GM13977 (cell line): Measurements from ENCODE around the gene TKT.
"Not testable (repeated sequence)": the region's sequence is repeated elsewhere in the genome, so short reads cannot be mapped to it uniquely, and the experiment has no call there.

Experiments
- DNase-seq: peaks from one replicate; pipeline ENCODE4 v3.0.0; 2012; ENCODE audit warnings: low spot score
- in situ Hi-C: fragments of 300-500 bp; cut with MboI; formaldehyde crosslinking; loops from one replicate; pipeline ENCODE4 v1.12.0; 2022; ENCODE audit warnings: low sequenced_read_pairs, low pct_unique_long_range_greater_than_20kb, mixed read lengths, inconsistent platforms; ENCODE audit not compliant: unreplicated experiment
- TF ChIP-seq, protein P1 (sequence below): IDR thresholded peaks from 2 replicates; pipeline ENCODE4 v1.5.1; 2012; ENCODE audit warnings: mild to moderate bottlenecking, control low read depth; ENCODE audit not compliant: insufficient read depth; ENCODE audit errors: extremely low read depth, missing control alignments

The TKT gene

DNA sequence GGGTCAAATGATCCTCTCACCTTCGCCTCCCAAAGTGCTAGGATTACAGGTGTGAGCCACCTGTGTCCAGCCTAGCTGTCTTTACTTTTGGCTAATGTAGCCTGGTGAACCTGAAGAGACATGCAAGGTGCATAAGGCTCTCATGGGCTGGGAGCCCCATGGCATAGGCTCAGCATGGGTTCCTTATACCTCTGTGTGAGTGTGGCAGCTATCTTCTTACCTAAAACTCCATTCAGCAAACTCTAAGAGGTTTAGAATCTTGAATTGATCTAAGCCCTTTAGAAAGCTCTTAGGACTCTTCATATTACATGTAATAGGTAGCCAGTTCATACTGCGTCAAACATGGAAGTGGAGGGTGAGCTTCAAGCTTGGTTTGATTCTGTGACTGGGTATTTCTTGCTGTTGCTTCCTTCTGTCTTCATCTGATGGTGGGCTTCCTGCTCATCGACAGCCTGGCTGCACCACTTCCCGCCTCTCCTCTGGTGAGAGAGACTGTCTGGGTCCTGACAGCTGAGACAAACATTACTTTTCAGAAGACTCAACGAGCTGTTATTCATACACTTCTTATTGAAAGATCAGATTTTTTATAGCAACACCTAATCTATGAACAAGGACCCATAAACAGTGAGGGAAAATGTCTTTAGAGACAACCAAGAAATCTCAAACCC, 19.2 kb upstream of the TKT start:
- in situ Hi-C loops: no loop called here
- TF ChIP-seq, protein P1, sequence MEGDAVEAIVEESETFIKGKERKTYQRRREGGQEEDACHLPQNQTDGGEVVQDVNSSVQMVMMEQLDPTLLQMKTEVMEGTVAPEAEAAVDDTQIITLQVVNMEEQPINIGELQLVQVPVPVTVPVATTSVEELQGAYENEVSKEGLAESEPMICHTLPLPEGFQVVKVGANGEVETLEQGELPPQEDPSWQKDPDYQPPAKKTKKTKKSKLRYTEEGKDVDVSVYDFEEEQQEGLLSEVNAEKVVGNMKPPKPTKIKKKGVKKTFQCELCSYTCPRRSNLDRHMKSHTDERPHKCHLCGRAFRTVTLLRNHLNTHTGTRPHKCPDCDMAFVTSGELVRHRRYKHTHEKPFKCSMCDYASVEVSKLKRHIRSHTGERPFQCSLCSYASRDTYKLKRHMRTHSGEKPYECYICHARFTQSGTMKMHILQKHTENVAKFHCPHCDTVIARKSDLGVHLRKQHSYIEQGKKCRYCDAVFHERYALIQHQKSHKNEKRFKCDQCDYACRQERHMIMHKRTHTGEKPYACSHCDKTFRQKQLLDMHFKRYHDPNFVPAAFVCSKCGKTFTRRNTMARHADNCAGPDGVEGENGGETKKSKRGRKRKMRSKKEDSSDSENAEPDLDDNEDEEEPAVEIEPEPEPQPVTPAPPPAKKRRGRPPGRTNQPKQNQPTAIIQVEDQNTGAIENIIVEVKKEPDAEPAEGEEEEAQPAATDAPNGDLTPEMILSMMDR: no peak
- DNase-seq: no peak

DNA sequence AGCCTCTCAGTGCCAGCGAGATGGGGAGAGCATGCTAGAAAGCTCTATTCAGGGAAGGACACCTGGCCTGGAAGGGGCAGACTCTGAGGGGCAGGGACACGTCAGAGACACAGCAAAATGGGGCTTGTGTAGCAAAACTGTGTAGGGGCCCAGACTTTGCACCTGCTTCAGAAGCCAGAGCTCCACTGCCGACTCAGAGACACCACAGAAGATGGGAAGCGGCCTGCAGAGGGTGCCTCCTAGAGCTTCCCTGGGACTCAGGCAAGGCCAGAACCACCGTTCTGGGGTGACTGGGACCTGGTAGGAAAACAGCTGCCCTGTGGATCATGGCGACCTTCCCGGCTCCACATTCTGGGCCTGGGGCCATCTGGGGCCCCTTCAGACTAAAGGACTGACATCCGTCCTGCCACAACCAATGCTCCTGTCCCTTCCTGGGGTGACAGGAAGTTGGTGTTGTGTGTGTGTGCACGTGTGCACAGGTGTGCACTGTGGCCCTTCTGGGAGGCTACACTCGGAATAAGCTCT, 17.4 kb upstream of the TKT start:
- TF ChIP-seq, protein P1: no peak
- DNase-seq: no peak
- in situ Hi-C loops: no loop called here

DNA sequence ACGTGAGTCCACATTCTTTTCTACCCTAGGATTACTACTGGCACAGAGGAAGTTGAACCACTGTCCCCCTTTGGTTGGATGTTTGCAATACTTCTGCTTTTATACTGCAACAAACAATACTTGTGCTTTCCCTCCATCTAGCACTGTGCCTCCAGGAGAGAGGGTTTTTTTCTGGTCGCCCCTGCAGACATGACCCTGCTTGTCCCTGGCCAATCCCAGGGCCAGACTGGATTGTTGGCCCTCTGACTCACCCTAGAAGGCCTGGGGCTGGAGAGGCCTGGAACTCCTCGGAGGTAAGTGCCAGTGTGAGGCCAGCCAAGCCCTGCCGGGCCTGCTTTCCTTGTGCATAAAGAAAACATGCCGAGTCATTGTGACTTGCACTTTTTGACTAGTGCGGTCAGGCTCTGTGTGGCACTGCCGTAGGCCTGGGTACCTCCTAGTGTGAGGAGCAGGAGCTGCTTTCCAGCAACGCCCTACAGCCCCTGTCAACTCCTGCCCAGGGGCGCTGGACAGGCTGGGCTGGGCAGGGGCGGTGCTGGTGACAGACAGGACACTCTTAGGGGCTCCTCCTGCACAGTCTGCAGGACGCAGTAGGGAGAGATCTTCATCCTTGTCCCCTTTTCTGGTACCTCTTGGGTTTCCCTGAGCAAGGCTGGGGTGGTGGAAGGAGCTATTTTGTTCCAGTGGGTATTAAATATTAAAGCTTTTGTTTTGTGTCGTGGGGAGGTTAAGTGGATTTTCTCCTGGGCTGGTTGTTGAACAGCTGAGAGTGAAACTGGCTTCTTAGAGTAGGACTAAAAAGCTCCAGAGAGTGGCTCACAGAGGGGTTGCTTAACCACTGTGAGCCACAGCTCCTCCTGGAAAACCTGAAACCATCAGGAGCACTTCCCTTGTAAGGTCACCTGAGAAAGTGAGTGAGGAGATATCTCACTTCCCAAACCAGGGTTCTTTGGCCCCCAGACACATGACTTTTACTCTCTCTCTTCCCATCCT, 14.4 kb upstream of the TKT start:
- TF ChIP-seq, protein P1: no peak
- in situ Hi-C loops: no loop called here
- DNase-seq: peak; percentile 46

DNA sequence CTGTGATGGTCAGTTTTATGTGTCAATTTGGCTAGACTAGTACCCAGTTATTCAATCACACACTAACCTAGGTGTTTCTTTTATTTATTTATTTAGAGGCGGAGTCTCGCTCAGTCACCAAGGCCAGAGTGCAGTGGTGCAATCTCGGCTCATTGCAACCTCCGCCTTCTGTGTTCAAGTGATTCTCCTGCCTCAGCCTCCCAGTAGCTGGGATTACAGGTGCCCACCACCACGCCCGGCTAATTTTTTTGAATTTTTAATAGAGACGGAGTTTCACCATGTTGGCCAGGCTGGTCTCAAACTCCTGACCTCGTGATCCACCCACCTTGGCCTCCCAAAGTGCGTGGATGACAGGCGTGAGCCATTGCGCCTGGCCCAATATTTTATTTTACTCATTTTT, 13.4 kb upstream of the TKT start:
- in situ Hi-C loops, DNase-seq: not testable (repeated sequence)

DNA sequence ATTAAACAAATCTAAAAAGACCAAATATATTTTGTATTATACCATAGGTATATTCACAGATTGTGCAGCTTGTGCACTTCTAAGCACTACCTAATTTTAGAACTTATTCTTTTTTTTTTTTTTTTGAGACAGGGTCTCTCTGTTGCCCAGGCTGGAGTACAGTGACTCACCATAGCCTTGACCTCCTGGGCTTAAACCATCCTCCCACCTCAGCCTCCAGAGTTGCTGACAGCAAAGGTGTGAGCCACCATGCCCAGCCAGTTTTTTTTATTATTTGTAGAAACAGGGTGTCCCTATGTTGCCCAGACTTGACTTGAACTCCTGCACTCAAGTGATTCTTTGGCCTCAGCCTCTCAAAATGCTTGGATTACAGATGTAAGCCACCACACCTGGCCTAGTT, 11.9 kb upstream of the TKT start:
- in situ Hi-C loops: no loop called here
- TF ChIP-seq, protein P1: no peak
- DNase-seq: no peak

DNA sequence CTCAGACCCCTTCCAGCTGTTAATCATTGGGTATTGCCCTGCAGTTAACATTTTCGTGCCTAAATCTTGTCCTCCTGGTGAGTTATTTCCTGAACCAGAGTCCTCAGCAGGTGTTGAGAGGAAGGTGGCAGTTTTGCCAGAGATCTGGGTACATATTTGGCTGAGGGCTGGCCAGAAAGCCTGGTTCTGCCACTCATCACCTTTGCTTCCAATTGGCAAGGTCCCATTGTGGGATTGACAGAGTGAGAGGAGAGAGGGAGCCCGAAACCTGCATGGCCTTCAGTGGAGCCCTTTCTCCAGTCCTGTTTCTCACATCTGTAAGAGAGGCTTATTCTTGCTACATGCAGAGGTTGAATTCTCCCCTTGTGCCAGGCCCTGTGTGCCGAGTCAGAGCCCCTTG, 8.9 kb upstream of the TKT start:
- in situ Hi-C loops: no loop called here
- DNase-seq: no peak
- TF ChIP-seq, protein P1: no peak

DNA sequence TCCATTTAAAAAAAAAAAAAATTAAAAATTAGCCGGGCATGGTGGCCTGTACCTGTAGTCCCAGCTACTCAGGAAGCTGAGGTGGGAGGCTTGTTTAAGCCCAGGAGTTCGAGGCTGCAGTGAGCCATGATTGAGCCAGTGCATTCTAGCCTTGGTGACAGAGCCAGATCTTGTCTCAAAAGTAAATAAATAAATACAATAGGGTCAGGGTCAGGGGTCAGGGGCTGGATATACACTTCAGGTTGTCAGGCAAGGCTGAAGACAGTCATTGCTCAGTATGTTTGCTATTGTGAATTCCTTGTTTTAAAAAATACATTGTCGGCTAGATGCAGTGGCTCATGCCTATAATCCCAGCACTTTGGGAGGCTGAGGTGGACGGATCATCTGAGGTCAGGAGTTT, 8.1 kb upstream of the TKT start:
- in situ Hi-C loops: no loop called here
- TF ChIP-seq, protein P1: no peak
- DNase-seq: no peak
